Adipose tissue (tissue), 3 donors: Measurements from ENCODE around the gene TMPRSS6. TPM values are rescaled to one million over a fixed set of nuclear protein-coding genes. Genes with fewer than 3 reads are reported as not detected.

Experiments used
- H3K27ac ChIP-seq: one replicate; pipeline ENCODE4 v1.5.1; 2013; ENCODE audit warnings: low read depth, low read length
- WGBS, 3 donors: extraction: QIAGEN DNeasy Blood & Tissue Kit; methylation state at CpG; one replicate each; pipeline ENCODE4 v1.1.7; 2013; 5-methylcytosine and 5-hydroxymethylcytosine counted together
- polyA plus RNA-seq, 3 donors: library from polyadenylated mRNA; stranded (reverse); fragments of 200-250 nt; gene quantifications; one replicate each; pipeline ENCODE4 v1.2.3, GENCODE V29; 2013
- donor health status: healthy with polysubstance abuse.
- donor health status: Bipolar disorder and iron deficiency.
- donor health status: healthy.

TMPRSS6 gene
- polyA plus RNA-seq = under 1 TPM in 2 of 3 donors, not detected in 1; 0.07 to 0.30 TPM

DNA sequence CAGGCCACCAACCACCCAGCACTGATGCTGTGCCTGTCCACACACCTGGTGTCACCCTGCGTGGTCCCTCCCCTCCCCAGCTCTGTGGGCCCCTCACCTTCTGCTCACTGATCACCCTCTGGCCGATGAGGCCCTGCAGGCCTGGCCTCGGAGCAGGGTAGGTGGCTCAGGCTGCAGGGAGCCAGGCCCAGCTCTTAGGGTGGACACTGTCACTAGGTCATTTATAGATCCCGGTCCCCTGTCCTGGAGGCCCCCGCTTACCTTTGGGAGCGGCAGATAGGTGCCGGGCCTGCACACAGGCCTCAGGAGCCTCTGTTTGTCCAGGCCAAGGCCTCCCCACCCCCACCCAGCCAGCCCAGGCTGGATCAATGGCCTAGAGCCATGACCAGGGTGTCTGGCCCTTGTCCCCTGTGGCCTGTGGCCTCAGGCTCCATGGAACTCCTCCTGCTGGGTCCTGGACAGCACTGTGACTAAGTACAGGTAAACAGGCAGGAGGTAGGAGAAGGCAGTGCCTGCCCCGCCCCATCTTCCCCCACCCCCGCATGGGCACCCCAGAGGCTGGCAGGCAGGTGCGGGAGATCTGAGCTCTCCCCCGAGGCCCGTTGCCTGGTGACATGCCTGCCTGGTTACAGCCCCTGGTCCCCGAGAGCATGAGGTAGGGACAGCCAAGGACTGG lies at the start of gene TMPRSS6:
TMPRSS6 (minus strand) TSS at position 472 of the 676 bp plus-strand sequence. CDS start 6,296 bp downstream, outside the sequence.
- H3K27ac ChIP-seq = no peak within 1 kb of the TSS
- WGBS, 3 donors = 61 to 84% (median 73%) methylated on average over 13 of the region's 13 CpGs

DNA sequence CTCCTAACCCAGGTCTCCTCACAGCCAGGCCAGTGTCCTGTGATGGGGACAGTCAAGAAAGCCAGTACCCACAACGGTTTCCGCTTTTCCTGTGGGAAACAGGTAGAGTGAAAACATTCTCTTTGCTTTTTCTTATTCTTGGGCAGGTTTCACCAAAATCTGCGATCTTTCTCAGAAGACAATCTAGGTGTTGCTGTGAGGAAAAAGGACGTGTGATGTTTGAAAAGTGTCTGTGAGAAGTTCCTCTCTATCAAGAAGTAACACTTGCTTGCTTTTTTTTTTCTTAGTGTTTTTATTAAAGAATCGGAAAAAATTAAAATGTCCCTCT lies 49.4 kb upstream of the TMPRSS6 start:
- no peak overlapping the region for H3K27ac ChIP-seq
- 75 to 82% (median 79%) methylated on average over 5 of the region's 5 CpGs for WGBS, 3 donors

DNA sequence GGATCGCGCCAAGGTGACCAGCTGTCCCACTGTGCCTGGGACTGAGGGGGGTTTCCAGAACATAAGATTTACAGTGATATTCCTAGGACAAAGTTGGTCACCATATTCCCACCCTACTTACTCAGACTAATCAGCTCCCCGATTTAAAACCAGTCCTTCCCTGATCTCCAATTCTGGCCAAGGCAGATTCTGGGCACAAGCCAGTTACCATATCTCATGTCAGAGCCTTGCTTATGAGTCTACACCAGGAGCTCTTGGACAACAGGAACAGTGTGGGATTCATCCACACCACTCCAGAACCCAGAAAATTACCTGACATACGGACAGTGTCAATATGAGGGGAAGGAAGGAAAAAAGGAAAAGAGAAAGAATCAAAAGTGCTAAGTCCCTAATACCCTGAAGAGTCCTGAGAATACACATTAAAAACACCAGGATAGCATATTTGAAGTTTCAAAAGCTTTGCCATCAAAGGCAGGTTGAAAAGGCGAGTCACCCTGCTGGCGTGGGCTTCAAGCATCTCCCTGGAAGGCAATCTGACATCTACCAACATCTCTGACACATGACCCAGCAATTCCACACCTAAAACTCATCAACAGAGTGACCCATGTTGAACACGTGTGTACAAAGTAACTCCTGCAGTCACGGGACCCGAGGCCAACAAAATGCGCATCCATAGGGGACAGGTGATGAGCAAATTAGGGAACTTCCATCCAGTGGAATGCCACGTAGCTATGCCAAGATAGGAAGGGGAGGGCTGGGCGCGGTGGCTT lies 48.2 kb upstream of the TMPRSS6 start:
- 74 to 78% (median 78%) methylated on average over 13 of the region's 13 CpGs for WGBS, 3 donors
- no peak overlapping the region for H3K27ac ChIP-seq

DNA sequence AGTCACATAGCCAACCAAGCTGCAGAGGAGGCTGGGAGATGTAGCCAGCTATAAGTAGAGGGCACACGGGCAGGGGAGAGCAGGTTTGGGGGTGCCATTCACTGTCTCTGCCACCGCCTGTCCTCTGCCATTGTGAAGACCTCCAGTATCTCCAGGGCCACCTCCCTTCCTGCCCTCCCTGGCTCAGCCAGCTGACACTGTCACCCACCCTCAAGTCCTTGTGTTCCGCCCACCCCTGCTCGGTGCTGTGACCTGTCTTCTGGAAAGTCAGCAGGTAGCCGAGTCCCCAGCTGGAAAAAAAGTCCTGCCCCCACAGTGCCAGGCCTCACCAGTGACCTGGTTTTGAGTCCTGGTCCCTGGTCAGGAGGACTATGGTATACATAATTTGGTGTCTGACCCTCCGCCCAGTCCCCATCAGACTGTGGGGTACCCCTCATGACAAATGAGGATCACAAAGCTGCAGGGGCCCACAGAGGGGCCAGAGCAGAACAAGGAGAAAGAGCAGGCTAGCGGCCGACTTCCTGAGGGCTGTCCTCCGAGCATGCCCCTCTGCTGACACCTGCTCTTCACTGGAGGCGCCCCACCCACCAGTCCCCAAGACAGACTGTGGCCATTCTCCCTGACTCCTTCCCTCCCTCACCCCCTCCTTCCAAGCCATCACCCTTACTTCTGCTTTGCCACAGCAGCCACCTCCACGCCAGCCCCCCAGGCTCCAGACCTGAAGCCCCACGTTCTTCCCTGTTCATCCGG lies 47.3 kb upstream of the TMPRSS6 start:
- H3K27ac ChIP-seq = no peak overlapping the region
- WGBS, 3 donors = 73 to 78% (median 74%) methylated on average over 13 of the region's 13 CpGs

DNA sequence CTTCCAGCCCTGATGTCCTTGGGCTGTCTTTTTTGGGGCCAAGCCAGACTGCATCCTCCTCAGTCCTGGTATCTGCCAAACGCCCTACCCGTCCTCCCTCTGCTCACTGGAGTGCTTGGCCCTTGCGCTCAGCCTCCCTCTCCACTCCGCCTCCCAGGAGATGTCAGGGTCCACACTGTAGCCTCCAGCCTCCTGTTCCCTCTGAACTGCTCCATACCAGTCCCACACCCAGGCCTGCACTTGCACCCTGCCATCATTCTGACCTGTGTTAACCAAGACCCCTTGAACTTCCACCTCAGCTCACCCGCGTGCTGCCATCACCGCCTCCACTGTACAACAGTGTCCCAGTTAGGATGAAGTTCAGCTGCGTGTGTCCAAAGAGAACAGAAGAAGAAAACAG lies 46.5 kb upstream of the TMPRSS6 start:
- H3K27ac ChIP-seq = no peak overlapping the region
- 91 to 95% (median 95%) methylated on average over 8 of the region's 8 CpGs for WGBS, 3 donors

DNA sequence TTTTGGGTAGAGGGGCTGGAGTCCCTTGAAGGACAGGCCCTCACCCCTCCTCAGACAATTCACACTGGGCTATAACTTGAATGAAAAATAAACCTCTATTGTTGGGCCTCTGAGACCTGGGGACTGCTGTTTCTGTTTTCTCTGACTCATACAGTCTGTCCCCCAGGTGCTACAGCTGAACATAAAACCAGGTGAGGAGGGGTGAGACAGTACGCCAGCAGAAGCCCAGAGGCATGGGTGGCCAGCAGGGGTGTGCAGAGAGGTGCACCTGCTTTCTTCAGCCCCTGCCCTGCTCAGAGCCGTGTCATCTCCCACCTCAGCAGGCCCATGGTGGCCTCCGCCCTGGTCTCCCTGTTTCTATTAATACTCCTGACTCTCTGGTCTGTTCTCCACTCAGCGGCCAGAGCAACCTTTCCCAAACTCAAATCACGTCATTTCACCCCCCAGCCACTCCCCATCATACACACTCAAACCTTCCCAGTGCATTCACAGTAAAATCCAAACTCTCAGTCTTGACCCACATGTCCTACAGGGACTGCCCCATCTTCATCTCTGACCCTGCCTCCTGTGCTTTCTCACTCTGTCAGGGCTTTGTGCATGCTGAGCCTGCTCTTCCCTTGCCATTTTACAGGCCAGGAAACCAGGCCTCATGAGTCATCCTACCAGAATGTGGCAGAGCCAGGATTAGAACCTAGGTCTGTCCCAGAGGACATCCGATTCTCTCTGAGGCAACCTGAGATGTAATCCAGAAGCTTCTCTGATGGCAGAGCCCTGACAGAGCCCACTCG lies 45.6 kb upstream of the TMPRSS6 start:
- WGBS, 3 donors = 80 to 93% (median 88%) methylated on average over 7 of the region's 7 CpGs
- H3K27ac ChIP-seq = no peak overlapping the region

DNA sequence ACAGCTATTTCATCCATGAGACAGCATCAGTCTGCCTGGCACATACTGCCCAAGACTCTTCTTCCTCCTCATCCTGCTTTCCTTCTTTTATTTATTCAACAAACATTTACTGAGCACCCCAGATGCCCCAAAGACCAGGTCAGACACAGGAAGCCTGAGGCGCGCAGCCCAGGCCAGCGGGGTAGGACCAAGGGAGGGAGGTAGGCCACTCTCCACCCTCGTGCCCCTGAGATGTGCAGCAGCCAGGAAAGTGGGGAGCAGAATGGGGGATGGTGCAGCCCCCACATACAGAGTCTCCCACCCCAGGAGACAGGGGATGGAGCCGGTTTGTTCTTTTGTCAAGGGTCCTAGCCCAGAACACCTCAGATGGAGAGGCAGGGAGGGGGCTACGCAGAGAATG lies 44.4 kb upstream of the TMPRSS6 start:
- 88 to 91% (median 91%) methylated on average over 5 to 6 of the region's 6 CpGs for WGBS, 3 donors
- no peak overlapping the region for H3K27ac ChIP-seq

DNA sequence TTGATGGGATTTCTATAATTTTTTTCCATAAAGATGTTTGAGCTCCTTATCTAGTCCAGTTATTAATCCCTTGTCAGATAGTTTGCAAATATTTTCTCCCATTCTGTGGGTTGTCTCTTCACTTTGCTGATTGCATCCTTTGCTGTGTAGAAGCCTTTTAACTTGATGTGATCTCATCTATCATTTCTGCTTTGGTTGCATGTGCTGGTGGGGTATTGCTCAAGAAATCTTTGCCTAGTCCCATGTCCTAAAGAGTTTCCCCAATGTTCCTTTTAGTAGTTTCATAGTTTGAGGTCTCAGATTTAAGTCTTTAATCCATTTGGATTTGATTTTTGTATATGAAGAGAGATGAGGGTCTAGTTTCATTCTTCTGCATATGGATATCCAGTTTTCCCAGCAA lies 41.9 kb upstream of the TMPRSS6 start:
- H3K27ac ChIP-seq = no peak overlapping the region

DNA sequence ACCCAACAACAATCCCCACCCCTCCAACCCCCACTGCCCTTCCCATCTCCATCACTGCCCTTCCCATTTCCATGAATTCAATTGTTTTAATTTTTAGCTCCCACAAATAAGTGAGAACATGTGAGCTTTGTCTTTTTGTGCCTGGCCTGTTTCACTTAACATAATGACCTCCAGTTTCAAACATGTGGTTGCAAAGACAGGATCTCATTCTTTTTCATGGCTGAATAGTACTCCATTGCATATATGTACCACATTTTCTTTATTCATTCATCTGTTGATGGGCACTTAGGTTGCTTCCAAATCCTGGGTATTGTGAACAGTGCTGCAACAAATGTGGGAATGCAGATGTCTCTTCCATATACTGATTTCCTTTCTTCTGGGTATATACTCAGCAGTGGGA lies 41.2 kb upstream of the TMPRSS6 start:
- H3K27ac ChIP-seq = no peak overlapping the region

DNA sequence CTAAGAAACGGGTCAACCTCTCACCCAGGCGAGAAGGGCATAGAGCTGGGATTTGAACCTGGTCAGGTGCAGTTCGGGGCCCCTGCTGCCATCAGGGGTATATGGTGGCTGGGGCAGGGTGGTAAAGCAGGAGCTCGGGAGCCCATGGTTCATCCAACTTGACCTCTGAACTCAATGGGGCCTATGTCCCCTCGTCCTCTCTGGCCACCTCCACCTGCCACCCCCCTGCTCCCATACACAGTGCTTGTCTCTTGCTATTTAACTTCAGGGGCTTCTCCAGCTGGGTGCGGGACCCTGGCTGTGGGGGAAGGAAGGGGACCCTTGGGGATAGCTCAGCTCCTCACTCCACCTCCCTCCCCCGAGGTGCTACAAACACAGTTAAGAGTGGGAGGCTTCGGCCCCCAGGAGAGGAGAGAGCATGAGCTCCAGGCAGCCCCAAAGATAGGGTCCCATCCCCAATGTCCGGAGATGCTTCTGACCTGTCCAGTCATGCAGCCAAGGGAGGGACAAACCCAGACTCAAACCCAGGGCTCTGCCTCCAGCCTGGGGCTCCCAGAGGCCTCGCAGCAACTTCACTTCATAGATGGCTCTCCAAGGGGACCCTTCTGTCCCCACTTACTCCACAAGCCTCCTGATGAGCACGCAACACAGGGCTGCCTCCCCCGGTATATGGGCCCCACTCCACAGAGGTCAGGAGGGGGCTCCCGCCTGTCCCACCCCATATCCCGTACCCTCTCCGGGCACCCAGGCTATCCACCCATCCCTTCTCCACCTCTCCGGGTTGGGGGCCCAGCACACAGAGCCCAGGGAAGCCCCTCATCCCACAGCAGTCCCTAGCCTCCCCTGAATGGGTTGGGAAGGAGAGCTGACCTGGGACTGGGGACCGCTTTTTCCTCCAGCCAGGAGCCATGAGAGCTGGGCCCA lies 39.5 kb upstream of the TMPRSS6 start:
- whole genome bisulfite sequencing, 3 donors = 78 to 87% (median 84%) methylated on average over 17 of the region's 17 CpGs
- H3K27ac ChIP-seq = no peak overlapping the region

DNA sequence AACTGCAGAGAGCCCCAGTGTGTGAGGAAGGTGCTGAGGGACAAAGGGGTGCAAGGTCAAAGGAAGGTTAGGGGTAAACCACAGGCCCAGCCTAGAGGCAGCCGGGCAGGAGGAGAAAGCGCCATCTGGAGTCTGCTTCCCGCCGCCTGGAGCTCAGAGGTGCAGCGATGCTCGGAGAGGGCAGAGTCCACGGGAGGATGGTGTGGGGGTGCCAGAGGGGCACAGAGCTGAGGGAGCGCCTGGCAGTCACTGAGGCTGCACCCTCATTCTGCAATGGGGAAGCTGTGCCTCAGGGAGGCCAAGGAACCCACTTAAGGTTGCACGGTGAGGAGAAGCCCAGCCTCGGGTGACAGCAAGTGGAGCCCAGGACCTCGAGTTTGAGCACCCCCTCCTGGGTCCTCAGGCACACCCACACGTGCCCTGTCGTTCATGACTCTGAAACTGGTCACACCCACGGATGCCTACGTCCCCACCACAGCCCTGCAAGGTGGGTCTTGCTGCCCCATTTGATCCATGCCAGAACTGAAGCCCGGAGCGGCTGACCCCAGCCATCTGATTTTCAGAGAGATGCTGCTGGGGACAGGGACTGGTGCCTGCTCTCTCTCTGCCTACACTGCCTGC lies 38.6 kb upstream of the TMPRSS6 start:
- no peak overlapping the region for H3K27ac ChIP-seq
- WGBS, 3 donors = 68 to 73% (median 69%) methylated on average over 17 of the region's 17 CpGs

DNA sequence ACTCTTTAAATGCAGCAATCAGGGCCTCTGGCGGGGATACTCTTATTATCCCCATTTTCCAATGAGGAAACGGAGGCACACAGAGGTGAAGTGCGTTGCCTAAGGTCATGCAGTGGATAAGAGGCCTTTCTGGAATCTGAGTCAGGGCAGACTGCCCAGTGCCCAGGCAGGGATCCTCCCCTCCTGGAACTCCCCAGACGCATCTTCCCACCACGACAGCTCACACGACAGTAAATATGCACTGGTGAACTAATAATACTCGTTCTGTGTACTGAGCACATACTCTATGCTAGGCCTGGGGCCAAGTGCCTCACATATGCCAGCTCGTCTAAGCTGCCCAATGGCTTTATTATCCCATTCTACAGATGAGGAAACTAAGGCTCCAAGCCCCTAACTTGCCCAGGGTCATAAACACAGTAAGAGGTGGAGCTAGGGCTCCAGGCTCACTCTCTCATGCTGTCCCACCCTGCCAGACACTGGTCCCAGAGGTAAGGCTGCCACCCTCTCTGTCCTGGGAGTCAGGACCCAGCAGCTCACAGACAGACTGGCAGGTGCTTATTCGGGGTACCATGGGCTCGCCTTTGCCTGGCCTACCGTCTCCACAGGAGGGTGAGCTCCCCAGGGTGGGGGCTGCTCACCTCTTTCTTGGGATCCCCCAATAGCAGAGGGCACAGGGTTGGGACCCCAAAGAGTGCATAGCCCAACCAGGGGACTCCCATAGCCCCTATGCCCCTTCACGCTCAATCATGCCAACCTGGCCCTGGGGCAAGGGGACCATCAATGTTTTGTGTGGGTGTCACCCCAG lies 37.9 kb upstream of the TMPRSS6 start:
- H3K27ac ChIP-seq = no peak overlapping the region
- 84 to 87% (median 85%) methylated on average over 12 of the region's 12 CpGs for WGBS, 3 donors

DNA sequence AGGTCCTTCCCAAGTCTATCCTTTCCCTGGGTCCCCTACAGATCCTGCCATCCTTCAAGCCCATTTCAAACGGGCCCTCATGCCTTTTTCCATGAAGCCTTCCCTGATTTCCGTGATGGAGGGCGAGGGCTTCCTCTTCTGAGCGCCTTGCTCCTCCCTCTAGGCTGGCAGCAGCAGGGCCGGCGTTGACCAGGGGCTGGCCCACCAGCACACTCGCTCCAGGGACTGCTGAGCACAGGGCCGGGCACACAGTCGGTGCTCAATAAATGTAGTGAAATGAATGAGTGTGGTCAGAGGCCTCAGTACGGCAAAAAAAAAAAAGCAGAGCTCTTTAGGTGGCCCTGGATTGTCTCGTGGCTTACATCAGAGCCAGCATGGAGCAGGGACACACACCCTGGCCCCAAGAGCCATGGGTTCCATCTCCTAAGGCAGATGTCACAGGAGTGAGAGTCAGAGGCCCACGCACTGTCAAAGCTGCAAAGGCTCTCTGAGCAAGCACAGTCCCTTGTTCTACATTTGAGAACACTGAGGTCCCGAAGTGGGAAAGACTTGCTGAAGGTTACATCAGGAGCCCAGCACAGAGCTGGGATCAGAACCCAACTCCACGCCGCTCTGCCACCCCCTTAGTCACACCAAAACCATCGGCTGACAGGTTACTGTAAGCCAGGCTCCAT lies 37.1 kb upstream of the TMPRSS6 start:
- no peak overlapping the region for H3K27ac ChIP-seq
- WGBS, 3 donors = 73 to 93% (median 81%) methylated on average over 16 of the region's 16 CpGs

DNA sequence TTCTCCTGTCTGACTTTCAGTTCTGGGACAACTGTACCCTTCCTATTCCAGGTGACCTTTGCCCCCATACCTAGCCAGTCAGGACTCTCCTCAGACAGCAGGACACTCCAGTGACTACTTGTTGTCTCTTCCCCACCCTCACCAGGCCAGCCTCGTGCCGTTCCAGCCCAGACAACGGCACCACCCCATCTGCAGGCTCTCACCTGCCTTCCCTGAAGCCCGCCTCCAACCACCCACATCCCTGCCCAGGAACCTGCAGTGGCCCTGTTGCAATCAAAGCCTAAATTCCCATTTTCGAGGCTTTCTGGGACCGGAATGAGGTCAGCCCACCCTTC lies 36.5 kb upstream of the TMPRSS6 start:
- H3K27ac ChIP-seq = no peak overlapping the region
- 64 to 69% (median 64%) methylated on average over 6 of the region's 6 CpGs for WGBS, 3 donors

DNA sequence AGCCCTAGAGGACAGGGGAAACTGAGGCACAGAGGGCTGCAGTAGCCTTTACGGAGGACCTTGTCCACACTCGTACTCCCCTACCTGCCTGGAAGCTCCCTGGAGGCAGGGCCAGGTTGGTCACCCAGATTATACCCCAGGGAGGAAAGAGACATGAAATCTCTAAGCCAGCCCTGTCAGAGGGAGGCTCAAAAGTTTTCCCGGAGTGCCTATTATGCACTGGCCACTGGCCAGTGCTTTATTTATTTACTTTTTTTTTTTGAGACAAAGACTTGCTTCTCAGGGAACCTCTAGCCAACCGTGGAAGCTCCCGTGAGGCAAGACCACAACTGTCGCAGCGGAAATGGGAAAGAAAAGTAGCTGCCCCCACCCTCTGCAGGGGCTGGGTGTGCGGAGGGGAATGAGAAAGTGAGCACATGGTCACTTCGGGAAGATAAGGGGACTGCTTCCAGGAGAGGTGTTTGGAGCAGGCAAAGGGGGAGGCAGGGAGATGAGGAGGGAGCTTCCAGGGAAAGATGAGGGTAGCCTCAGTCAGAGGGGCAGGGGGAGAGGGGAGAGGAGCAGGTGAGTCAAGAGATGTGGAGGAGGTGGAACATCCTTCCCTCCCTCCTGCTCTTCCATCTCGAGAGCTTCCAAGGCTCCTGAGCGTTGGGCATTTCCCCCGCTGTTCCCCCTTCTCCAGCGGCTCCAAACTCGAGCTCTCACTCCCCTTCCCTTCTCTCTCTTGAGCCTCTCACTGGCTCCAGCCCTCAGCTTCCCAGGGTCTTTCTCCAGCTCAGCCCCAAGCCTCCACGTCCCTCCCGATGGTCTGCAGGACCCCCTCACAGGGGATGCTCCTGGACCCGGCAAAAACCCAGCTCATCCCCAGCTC lies 35.9 kb upstream of the TMPRSS6 start:
- no peak overlapping the region for H3K27ac ChIP-seq
- WGBS, 3 donors = 22 to 40% (median 34%) methylated on average over 15 to 17 of the region's 17 CpGs
